ENCODE measurements around the gene MEMO1. TPM values are rescaled to one million over a fixed set of nuclear protein-coding genes. Genes with fewer than 3 reads are reported as not detected.

The MEMO1 gene
- total RNA-seq, 1 experiment from 2014 or later: 44.7 TPM

- no TSS peak for BruUV-seq (replicated peaks)
- TF ChIP-seq ELF1 (IDR thresholded peaks at IDR 0.05; ENCODE audit: borderline replicate concordance, low read depth) (no peak), EZH2phosphoT487 (IDR thresholded peaks at IDR 0.05; ENCODE audit: borderline replicate concordance) (no peak), SP1 (IDR thresholded peaks at IDR 0.05; ENCODE audit: low read depth) (no peak), ZBTB33 (IDR thresholded peaks at IDR 0.05; ENCODE audit: extremely low read depth, insufficient replicate concordance, low read length) (no peak), FOSL1 (IDR thresholded peaks at IDR 0.05; ENCODE audit: low read depth) (no peak), SIN3A (IDR thresholded peaks at IDR 0.05; ENCODE audit: low read depth) (no peak), POLR2AphosphoS5 (IDR thresholded peaks at IDR 0.05; ENCODE audit: low read depth, low read length) (no peak), RAD21 (IDR thresholded peaks at IDR 0.05; ENCODE audit: low read depth) (no peak), CTCF (IDR thresholded peaks at IDR 0.05 in 2 of 3, conservative IDR thresholded peaks at IDR 0.05 in 1 of 3; ENCODE audit: borderline replicate concordance in 1 of 3, insufficient read depth in 1 of 3, low read depth in 2 of 3, low read length in 2 of 3) (no peak)
- Histone ChIP-seq H3K36me3 (ENCODE audit: control insufficient read depth in 1 of 2, insufficient read depth in 2 of 2, low read length in 2 of 2) (0 out of 4 replicates have a peak, but pooled peaks cover 0 to 3% of the 10 kb centered on the region in 2 experiments), H3K27me3 (ENCODE audit: insufficient read depth, low read length) (no peaks in the 10 kb centered on the region), H3K4me2 (ENCODE audit: low read length) (no peak overlapping the region), H3K9me3 (ENCODE audit: control insufficient read depth in 1 of 2, insufficient read depth in 1 of 2, low read depth in 1 of 2, low read length in 2 of 2) (no peaks in the 10 kb centered on the region), H3K9me2 (ENCODE audit: insufficient read depth) (no peaks in the 10 kb centered on the region), H3K27ac (ENCODE audit: low read depth, low read length) (no peak overlapping the region), H3K9ac (ENCODE audit: low read length) (no peak overlapping the region), H4K20me1 (ENCODE audit: insufficient read depth) (no peaks in the 10 kb centered on the region), H3K79me2 (ENCODE audit: insufficient read depth, low read length) (peaks cover 6% of the 10 kb centered on the region; the same call in 1 of the 2 replicates), H3K4me3 (replicated peaks in 1 of 2; ENCODE audit: low read depth in 1 of 2, low read length in 2 of 2) (no peak overlapping the region), H2AFZ (ENCODE audit: low read depth, low read length, poor library complexity, severe bottlenecking) (no peak overlapping the region), H3K4me1 (ENCODE audit: control insufficient read depth in 1 of 2, insufficient read depth in 2 of 2, low read length in 2 of 2) (no peaks in the 10 kb centered on the region)
- ATAC-seq (no peak), DNase-seq (ENCODE audit: low read depth, low spot score) (no peak)
- CTCF ChIA-PET: no interaction called here
- RAD21 ChIA-PET (ENCODE audit: low non-redundant PET in 1 of 2, low total read pairs in 2 of 2, uncharacterized antibody in 2 of 2, unreplicated experiment in 2 of 2): no interaction called here
- intact Hi-C loops (cut with micrococcal nuclease): no loop called here
- POLR2A ChIA-PET: no interaction called here
Observed at GRCh38 chr2:31923662-31924061, 87.1 kb downstream of the MEMO1 start.

Measured in HCT116 (cell line).